SK-N-SH treated with all-trans-retinoic acid at 6 μM for 48 hours (cell line): ENCODE results near the gene KRT80.

Source experiments
- TOX ChIP-seq: fragments of 250-450 bp; sonication (Bioruptor Pico); IDR thresholded peaks from 2 replicates; pipeline ENCODE4 v1.8.0; 2021; ENCODE audit warnings: mild to moderate bottlenecking, moderate library complexity, borderline replicate concordance
- ZC3H10 ChIP-seq: fragments of 250-450 bp; sonication (Bioruptor Pico); IDR thresholded peaks from 2 replicates; pipeline ENCODE4 v1.5.1; 2021; ENCODE audit warnings: mild to moderate bottlenecking, moderate library complexity

DNA sequence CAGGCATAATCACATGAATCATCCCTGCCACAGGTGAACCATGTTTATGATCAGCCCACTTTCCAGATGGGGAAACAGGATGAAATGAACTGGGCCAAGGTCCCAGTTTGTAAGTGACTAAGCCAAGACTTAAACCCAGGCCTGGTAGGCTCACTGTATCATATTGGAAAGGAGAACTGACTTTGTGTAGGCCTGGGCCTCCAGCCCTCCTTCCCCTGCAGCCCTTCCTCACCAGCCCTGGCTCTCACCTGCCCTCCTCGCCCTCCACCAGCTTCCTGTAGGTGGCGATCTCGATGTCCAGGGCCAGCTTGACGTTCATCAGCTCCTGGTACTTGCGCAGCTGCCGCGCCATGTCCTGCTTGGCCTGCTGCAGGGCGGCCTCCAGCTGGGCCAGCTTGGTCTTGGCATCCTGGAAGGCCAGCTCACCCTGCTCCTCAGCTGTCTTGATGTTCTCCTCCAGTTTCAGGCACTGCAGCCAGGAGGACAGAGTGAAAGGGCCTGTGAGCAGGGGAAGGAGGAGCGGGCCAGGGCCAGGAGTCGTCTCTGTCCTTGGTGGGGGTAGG is 19.8 kb downstream of the KRT80 start:
- TF ChIP-seq ZC3H10 (CRISPR knock-in tag) (no peak), TOX (CRISPR knock-in tag) (no peak)
